ENCODE data around the gene RABL2B.

RABL2B gene

DNA sequence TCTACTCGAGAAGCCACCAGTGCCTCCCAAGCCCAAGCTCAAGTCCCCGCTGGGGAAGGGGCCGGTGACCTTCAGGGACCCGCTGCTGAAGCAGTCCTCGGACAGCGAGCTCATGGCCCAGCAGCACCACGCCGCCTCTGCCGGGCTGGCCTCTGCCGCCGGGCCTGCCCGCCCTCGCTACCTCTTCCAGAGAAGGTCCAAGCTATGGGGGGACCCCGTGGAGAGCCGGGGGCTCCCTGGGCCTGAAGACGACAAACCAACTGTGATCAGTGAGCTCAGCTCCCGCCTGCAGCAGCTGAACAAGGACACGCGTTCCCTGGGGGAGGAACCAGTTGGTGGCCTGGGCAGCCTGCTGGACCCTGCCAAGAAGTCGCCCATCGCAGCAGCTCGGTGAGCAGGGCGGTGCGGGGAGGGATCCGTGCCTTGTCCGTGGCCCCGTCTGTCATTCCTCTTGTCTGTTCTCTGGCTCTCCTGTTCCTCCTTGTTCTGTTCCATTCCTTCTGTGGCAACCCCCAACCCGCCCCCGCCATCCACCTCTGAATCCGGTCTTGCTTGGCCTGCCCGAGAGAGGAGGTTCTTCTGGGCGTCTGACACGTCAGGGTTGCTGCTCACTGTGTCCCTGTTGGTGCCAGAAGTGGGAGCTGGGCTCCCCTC is 61.3 kb downstream of the RABL2B start:
- no peak for DNase-seq

DNA sequence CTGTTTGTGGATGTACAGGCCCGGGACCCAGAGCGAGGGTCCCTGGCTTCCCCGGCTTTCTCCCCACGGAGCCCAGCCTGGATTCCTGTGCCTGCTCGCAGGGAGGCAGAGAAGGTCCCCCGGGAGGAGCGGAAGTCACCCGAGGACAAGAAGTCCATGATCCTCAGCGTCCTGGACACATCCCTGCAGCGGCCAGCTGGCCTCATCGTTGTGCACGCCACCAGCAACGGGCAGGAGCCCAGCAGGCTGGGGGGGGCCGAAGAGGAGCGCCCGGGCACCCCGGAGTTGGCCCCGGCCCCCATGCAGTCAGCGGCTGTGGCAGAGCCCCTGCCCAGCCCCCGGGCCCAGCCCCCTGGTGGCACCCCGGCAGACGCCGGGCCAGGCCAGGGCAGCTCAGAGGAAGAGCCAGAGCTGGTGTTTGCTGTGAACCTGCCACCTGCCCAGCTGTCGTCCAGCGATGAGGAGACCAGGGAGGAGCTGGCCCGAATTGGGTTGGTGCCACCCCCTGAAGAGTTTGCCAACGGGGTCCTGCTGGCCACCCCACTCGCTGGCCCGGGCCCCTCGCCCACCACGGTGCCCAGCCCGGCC is 62.1 kb downstream of the RABL2B start:
- DNase-seq: no peak

DNA sequence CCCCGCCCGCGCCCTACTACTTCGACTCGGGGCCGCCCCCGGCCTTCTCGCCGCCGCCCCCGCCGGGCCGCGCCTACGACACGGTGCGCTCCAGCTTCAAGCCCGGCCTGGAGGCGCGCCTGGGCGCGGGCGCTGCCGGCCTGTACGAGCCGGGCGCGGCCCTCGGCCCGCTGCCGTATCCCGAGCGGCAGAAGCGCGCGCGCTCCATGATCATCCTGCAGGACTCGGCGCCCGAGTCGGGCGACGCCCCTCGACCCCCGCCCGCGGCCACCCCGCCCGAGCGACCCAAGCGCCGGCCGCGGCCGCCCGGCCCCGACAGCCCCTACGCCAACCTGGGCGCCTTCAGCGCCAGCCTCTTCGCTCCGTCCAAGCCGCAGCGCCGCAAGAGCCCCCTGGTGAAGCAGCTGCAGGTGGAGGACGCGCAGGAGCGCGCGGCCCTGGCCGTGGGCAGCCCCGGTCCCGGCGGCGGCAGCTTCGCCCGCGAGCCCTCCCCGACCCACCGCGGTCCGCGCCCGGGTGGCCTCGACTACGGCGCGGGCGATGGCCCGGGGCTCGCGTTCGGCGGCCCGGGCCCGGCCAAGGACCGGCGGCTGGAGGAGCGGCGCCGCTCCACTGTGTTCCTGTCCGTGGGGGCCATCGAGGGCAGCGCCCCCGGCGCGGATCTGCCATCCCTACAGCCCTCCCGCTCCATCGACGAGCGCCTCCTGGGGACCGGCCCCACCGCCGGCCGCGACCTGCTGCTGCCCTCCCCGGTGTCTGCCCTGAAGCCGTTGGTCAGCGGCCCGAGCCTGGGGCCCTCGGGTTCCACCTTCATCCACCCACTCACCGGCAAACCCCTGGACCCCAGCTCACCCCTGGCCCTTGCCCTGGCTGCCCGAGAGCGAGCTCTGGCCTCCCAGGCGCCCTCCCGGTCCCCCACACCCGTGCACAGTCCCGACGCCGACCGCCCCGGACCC is 62.9 kb downstream of the RABL2B start:
- no peak for DNase-seq

- DNase-seq: no peak
Observed at GRCh38 chr22:50719814-50720300, 63.6 kb downstream of the RABL2B start.

- DNase-seq: no peak
Observed at GRCh38 chr22:50718352-50718709, 65.1 kb downstream of the RABL2B start.

DNA sequence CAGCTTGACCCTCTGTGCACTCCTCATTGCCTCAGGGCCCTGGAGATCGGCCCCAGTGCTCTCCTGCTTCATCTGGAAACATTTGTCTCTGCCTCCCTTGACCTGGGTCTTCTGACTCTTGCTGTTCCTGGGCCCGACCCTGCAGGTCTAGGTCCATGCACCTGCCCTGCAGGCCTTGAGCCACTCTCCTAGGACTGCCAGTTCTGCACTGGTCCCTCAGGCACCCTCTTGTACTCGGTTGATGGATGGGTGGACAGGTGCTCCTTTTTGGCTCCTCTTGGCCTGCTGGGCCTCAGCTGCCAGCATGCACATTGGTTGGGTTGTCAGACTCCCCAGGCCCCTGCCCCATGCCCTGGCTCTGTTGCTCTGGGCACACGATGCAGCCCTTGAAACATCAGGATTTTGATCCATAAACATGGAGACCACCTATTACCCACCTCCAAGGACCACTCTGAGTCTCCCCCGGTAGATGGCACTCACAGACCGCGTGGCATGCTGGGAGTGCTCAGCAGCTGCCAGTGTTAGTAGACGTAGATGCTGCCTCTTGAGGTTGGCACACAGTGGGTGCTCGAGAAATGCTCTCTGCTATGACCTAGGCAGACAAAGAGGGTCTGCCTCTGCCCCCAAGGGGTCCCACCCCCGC is 65.6 kb downstream of the RABL2B start:
- no peak for DNase-seq
